HG03342 (cell line): Measurements from ENCODE around the gene CEP152.

Experiments
- ATAC-seq: cut with Tn5 transposase; IDR thresholded peaks from one replicate; pipeline ENCODE4 v1.9.1; 2021; ENCODE audit warnings: mild to moderate bottlenecking, moderate library complexity; ENCODE audit not compliant: unreplicated experiment

Gene CEP152

GRCh38 chr15:48708641-48709040 is 102.2 kb downstream of the CEP152 start:
- no peak for ATAC-seq

- no peak for ATAC-seq
Observed at GRCh38 chr15:48705381-48705780, 105.5 kb downstream of the CEP152 start.

GRCh38 chr15:48703544-48703943 is 107.3 kb downstream of the CEP152 start:
- no peak for ATAC-seq

- no peak for ATAC-seq
Observed at GRCh38 chr15:48702569-48703236, 108.2 kb downstream of the CEP152 start.

GRCh38 chr15:48696627-48697312 is 114.1 kb downstream of the CEP152 start:
- ATAC-seq = no peak

- ATAC-seq = no peak
Observed at GRCh38 chr15:48695827-48696573, 114.9 kb downstream of the CEP152 start.

GRCh38 chr15:48695088-48695826 is 115.6 kb downstream of the CEP152 start:
- no peak for ATAC-seq

GRCh38 chr15:48693484-48693883 is 117.4 kb downstream of the CEP152 start:
- no peak for ATAC-seq

GRCh38 chr15:48688493-48688892 is 122.4 kb downstream of the CEP152 start:
- ATAC-seq = no peak
